HL-60/S4 (cell line): ENCODE data around the gene UNC13C.
"Not testable (repeated sequence)": the region's sequence is repeated elsewhere in the genome, so short reads cannot be mapped to it uniquely, and the experiment has no call there.

Source experiments
- in situ Hi-C: fragments of 300-500 bp; cut with MboI; formaldehyde crosslinking; loops from 2 replicates; pipeline ENCODE4 v1.14.3; 2022; ENCODE audit warnings: low sequenced_read_pairs

Gene UNC13C

GRCh38 chr15:53978253-53978906, at the start of gene UNC13C:
TSS of gene UNC13C (plus strand) at chr15:53978441. CDS start at chr15:54012904, 34,463 bp downstream.
- in situ Hi-C loops, result no loop called here

GRCh38 chr15:53936137-53936536, 42.1 kb upstream of the UNC13C start:
- in situ Hi-C loops, result no loop called here

GRCh38 chr15:53937632-53938031, 40.6 kb upstream of the UNC13C start:
- in situ Hi-C loops, result not testable (repeated sequence)

- in situ Hi-C loops, result no loop called here
Observed at GRCh38 chr15:53950572-53950971, 27.7 kb upstream of the UNC13C start.

- in situ Hi-C loops, result no loop called here
Observed at GRCh38 chr15:53955396-53955795, 22.8 kb upstream of the UNC13C start.

GRCh38 chr15:53962646-53963561, 15.3 kb upstream of the UNC13C start:
- in situ Hi-C loops, result no loop called here

- in situ Hi-C loops, result no loop called here
Observed at GRCh38 chr15:53963801-53964200, 14.4 kb upstream of the UNC13C start.

GRCh38 chr15:53974121-53974520, 4.1 kb upstream of the UNC13C start:
- in situ Hi-C loops, result no loop called here

- in situ Hi-C loops, result no loop called here
Observed at GRCh38 chr15:53974813-53975212, 3.4 kb upstream of the UNC13C start.

- in situ Hi-C loops, result no loop called here
Observed at GRCh38 chr15:53976844-53977392, 1.3 kb upstream of the UNC13C start.

GRCh38 chr15:53979051-53979788, 979 bp downstream of the UNC13C start:
- in situ Hi-C loops, result no loop called here

- in situ Hi-C loops, result no loop called here
Observed at GRCh38 chr15:53980021-53980420, 1.8 kb downstream of the UNC13C start.

- in situ Hi-C loops, result no loop called here
Observed at GRCh38 chr15:53982071-53982680, 3.9 kb downstream of the UNC13C start.

- in situ Hi-C loops, result no loop called here
Observed at GRCh38 chr15:53982876-53983275, 4.6 kb downstream of the UNC13C start.

- in situ Hi-C loops, result no loop called here
Observed at GRCh38 chr15:53984221-53984620, 6.0 kb downstream of the UNC13C start.

- in situ Hi-C loops, result no loop called here
Observed at GRCh38 chr15:53985562-53985961, 7.3 kb downstream of the UNC13C start.

GRCh38 chr15:53987480-53987879, 9.2 kb downstream of the UNC13C start:
- in situ Hi-C loops, result no loop called here

GRCh38 chr15:54007256-54007655, 29.0 kb downstream of the UNC13C start:
- in situ Hi-C loops, result no loop called here

- in situ Hi-C loops, result no loop called here
Observed at GRCh38 chr15:54011656-54012055, 33.4 kb downstream of the UNC13C start.

- in situ Hi-C loops, result no loop called here
Observed at GRCh38 chr15:54014067-54014655, 35.9 kb downstream of the UNC13C start.
